GM18499 (cell line): ENCODE measurements around the gene FTCD.
"Not testable (repeated sequence)": the region's sequence is repeated elsewhere in the genome, so short reads cannot be mapped to it uniquely, and the experiment has no call there.

ENCODE experiments used
- ATAC-seq: cut with Tn5 transposase; IDR thresholded peaks from one replicate; pipeline ENCODE4 v1.9.1; 2021; ENCODE audit warnings: moderate number of reproducible peaks; ENCODE audit not compliant: insufficient read depth, unreplicated experiment

FTCD gene

GRCh38 chr21:46172863-46173528 lies 17.6 kb upstream of the FTCD start:
- ATAC-seq, result no peak

GRCh38 chr21:46171996-46172862 lies 16.9 kb upstream of the FTCD start:
- no peak for ATAC-seq

- ATAC-seq, result no peak
Observed at GRCh38 chr21:46171585-46171984, 16.2 kb upstream of the FTCD start.

- not testable (repeated sequence) for ATAC-seq
Observed at GRCh38 chr21:46170436-46171193, 15.2 kb upstream of the FTCD start.

- no peak for ATAC-seq
Observed at GRCh38 chr21:46168659-46169386, 13.4 kb upstream of the FTCD start.

- no peak for ATAC-seq
Observed at GRCh38 chr21:46168238-46168637, 12.9 kb upstream of the FTCD start.

- ATAC-seq, result no peak
Observed at GRCh38 chr21:46165098-46165497, 9.7 kb upstream of the FTCD start.

GRCh38 chr21:46163380-46163779 lies 8.0 kb upstream of the FTCD start:
- ATAC-seq, result no peak

GRCh38 chr21:46161633-46162592 lies 6.5 kb upstream of the FTCD start:
- ATAC-seq, result no peak

- ATAC-seq, result no peak
Observed at GRCh38 chr21:46160907-46161632, 5.7 kb upstream of the FTCD start.

- ATAC-seq, result no peak
Observed at GRCh38 chr21:46160657-46160906, 5.2 kb upstream of the FTCD start.

- no peak for ATAC-seq
Observed at GRCh38 chr21:46159841-46160656, 4.7 kb upstream of the FTCD start.

GRCh38 chr21:46159390-46159789 lies 4.0 kb upstream of the FTCD start:
- no peak for ATAC-seq

GRCh38 chr21:46158666-46159300 lies 3.4 kb upstream of the FTCD start:
- no peak for ATAC-seq

GRCh38 chr21:46157987-46158451 lies 2.6 kb upstream of the FTCD start:
- no peak for ATAC-seq

GRCh38 chr21:46157396-46157986 lies 2.1 kb upstream of the FTCD start:
- no peak for ATAC-seq

- no peak for ATAC-seq
Observed at GRCh38 chr21:46156678-46157077, 1.3 kb upstream of the FTCD start.
